Tibial artery (tissue), 4 donors: Measurements from ENCODE around the gene ZNF516.

Experiments used
- DNase-seq, 2 donors: peaks; one replicate each; pipeline ENCODE4 v3.0.0-alpha.2; 2019
- H3K27ac ChIP-seq, 2 donors: fragments of 200-600 bp; sonication (generic) in 1 of 2; 1 replicate in 1 of 2; 2 replicates in 1 of 2; pipeline ENCODE4 v1.5.1; 2018 to 2019; ENCODE audit warnings: mild to moderate bottlenecking in 1 of 2
- H3K27me3 ChIP-seq, 2 donors: fragments of 200-600 bp; sonication (generic) in 1 of 2; one replicate each; pipeline versions ENCODE4 v1.5.1 to v1.6.0; 2016 to 2019
- H3K36me3 ChIP-seq, 3 donors: fragments of 200-600 bp; sonication (generic) in 2 of 3; one replicate each; pipeline ENCODE4 v1.5.1; 2016 to 2019; ENCODE audit warnings: mild to moderate bottlenecking in 2 of 3
- H3K4me1 ChIP-seq, 4 donors: fragments of 200-600 bp; sonication (generic) in 2 of 4; 1 replicate in 3 of 4; 2 replicates in 1 of 4; pipeline ENCODE4 v1.5.1; 2016 to 2019
- H3K4me3 ChIP-seq, 2 donors: fragments of 200-600 bp; sonication (generic) in 1 of 2; 1 replicate in 1 of 2; 2 replicates in 1 of 2; pipeline ENCODE4 v1.5.1; 2018 to 2019; ENCODE audit warnings: mild to moderate bottlenecking in 2 of 2
- H3K9me3 ChIP-seq, 3 donors: fragments of 200-600 bp; sonication (generic) in 1 of 3; one replicate each; pipeline ENCODE4 v1.5.1; 2016 to 2019
- intact Hi-C: fragments of 100-400 bp; cut with DNase I; formaldehyde crosslinking; loops from one replicate; pipeline ENCODE4 v1.15.0; 2023; ENCODE audit warnings: low total_unique reads
- TF ChIP-seq, protein P1 (sequence below), 2 experiments: fragments of 200-600 bp in 1 of 2; fragments of 450-650 bp in 1 of 2; IDR thresholded peaks; one replicate each; pipeline ENCODE4 v1.5.1; 2017 to 2019; ENCODE audit warnings: antibody characterized with exemption in 2 of 2, mild to moderate bottlenecking in 1 of 2, moderate library complexity in 1 of 2

The ZNF516 gene

DNA sequence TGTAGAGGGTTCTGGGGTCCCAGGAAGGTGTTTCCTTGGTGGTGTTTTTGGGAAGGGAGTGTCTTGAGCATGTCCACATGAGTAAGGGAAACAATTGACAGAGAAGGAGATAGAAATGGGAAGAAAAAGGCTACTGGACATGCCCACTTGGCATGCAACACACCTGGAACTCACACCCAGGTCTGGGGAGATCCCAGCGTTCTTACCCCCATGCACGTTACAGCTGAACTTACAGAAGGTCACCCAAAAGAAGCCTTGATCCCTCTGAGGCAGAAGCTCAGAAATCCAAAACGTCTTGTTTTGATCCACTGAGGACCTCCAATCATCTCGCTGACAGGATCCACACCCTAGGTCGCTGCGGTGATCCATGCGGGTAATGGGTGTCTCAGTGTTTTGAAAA is 142.0 kb downstream of the ZNF516 start:
- H3K9me3 ChIP-seq = no peaks in the 10 kb centered on the region
- no peak overlapping the region for H3K4me3 ChIP-seq
- H3K4me1 ChIP-seq = peaks cover 0 to 4% (median 0%) of the 10 kb centered on the region in 4 donors
- H3K27ac ChIP-seq = no peak overlapping the region
- H3K27me3 ChIP-seq = peaks cover 0 to 17% of the 10 kb centered on the region in 2 donors
- H3K36me3 ChIP-seq = peaks cover 0 to 11% (median 0%) of the 10 kb centered on the region in 3 donors
- TF ChIP-seq, protein P1, sequence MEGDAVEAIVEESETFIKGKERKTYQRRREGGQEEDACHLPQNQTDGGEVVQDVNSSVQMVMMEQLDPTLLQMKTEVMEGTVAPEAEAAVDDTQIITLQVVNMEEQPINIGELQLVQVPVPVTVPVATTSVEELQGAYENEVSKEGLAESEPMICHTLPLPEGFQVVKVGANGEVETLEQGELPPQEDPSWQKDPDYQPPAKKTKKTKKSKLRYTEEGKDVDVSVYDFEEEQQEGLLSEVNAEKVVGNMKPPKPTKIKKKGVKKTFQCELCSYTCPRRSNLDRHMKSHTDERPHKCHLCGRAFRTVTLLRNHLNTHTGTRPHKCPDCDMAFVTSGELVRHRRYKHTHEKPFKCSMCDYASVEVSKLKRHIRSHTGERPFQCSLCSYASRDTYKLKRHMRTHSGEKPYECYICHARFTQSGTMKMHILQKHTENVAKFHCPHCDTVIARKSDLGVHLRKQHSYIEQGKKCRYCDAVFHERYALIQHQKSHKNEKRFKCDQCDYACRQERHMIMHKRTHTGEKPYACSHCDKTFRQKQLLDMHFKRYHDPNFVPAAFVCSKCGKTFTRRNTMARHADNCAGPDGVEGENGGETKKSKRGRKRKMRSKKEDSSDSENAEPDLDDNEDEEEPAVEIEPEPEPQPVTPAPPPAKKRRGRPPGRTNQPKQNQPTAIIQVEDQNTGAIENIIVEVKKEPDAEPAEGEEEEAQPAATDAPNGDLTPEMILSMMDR (IDR thresholded peaks at IDR 0.05) = no peak
- DNase-seq = no peak
- intact Hi-C loops = no loop called here

DNA sequence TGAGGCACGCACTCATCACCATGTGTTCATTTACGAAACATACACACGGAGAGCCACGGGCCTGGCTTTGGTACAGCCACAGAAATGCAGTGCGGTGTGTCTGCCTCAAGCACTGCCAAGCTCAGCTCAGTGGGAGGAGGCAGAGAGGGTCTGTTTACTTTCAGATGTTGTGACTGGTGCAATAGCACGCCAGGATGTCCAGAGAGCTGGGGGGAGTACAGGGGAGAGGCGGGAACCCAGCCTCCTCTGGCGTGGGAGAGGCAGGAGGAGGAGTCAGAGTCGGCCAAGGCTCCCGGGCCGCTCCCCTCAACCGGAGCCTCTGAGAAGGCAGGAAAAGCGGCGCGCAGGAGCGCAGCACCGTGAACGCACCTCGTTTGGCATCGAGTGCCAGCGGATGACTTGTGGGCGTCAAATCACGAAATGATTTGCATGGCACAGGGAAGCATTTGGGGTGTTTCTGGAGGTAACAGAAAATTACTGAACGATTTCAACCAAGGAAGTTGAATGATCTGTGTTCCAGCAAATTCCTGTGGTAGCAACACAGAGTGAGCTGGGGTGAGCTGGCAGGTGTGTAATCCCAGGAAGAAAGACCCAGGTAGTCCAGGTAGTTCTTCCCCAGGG is 143.0 kb downstream of the ZNF516 start:
- Histone ChIP-seq H3K36me3 (peaks cover 0 to 4% (median 0%) of the 10 kb centered on the region in 3 donors), H3K4me3 (no peak overlapping the region), H3K27me3 (peaks cover 0 to 23% of the 10 kb centered on the region in 2 donors), H3K27ac (no peak overlapping the region), H3K4me1 (peaks cover 0 to 4% (median 0%) of the 10 kb centered on the region in 4 donors), H3K9me3 (no peaks in the 10 kb centered on the region)
- TF ChIP-seq, protein P1 (IDR thresholded peaks at IDR 0.05) = no peak
- intact Hi-C loops = no loop called here
- peak in 1 of 2 donors; percentile 60 for DNase-seq

DNA sequence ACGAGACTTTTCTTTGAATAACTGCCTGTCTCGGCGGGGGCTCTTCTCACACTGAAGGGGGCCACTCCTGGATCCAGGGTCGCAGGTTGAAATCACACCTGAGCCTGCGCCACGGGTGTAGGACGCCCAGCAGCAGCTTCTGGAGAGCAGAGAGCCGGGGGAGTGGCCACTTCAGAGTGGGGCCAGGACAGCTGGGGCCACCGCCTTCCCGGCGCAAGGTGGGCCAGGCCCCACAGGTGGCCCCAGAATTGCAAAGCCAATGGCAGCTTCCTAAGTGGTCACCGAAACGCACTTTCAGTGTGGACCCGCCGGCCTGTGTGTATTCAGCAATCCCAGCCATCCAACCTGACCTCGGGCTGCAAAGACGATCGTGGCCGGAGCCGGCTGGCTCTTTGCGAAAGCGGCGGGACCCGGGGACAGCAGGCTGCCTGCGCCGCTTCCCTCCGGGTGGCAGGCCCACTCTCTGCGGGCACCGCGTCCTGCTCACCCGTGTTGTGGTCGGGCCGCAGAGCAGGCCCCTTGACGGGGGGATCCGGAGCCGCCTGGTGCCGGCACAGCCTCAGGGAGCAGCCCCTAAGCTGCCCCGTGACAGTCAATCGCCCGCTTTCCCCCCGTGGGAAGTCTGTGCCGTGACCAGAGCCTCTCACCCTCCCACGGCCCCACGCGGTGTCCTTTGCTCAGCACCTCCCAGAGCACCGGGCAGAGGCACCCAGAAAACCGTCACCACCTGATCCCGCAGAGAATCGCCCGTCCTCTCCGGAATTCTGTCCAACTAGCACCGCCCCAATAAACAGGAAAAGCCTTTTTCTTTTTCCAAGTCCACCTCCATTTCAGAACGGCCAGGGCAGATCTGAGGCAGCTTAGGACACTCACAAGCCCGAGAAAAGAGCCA is 144.7 kb downstream of the ZNF516 start:
- TF ChIP-seq, protein P1 (IDR thresholded peaks at IDR 0.05) = no peak
- no peak for DNase-seq
- Histone ChIP-seq H3K9me3 (no peaks in the 10 kb centered on the region), H3K36me3 (no peaks in the 10 kb centered on the region), H3K27ac (no peak overlapping the region), H3K27me3 (peaks cover 0 to 23% of the 10 kb centered on the region in 2 donors), H3K4me1 (peaks cover 0 to 4% (median 0%) of the 10 kb centered on the region in 4 donors), H3K4me3 (no peak overlapping the region)
- intact Hi-C loops = no loop called here

DNA sequence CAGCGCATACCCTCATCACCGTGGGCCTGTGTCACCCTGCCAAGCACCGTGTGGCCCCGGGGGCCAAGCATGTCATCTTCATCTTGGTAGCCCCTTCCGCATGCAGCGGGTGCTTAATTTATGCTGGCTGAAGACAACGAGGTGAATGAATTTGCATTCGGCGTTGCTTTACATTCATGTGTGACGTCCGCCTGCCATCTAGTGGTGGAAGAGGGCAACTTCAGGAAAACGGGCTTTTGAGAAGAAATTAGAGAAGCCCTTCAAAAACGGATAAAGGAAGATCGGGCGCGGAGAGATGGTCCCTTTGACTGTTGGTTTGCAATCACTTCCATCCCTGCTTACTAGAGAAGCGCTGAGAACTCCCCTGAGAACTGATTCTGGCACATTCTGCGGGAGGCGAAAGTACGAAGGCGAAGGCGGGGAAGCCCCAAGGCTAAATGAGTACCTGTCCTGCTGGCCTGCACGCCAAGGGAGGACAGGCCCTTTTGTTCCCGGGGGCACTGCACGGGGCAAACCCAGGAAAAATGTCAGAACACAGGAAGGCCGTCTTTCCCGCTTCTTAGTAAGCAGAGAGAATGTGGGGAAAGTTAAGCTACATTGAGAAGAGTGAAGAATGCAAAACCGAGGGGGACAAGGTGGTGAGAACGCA is 145.9 kb downstream of the ZNF516 start:
- no peaks in the 10 kb centered on the region for H3K9me3 ChIP-seq
- TF ChIP-seq, protein P1 (IDR thresholded peaks at IDR 0.05) = peak; percentile 75 to 87
- peaks cover 0 to 4% (median 0%) of the 10 kb centered on the region in 4 donors for H3K4me1 ChIP-seq
- peak in 1 of 2 donors; percentile 73 for DNase-seq
- intact Hi-C loops = no loop called here
- no peak overlapping the region for H3K27ac ChIP-seq
- H3K4me3 ChIP-seq = no peak overlapping the region
- no peaks in the 10 kb centered on the region for H3K36me3 ChIP-seq
- peaks cover 0 to 23% of the 10 kb centered on the region in 2 donors for H3K27me3 ChIP-seq

DNA sequence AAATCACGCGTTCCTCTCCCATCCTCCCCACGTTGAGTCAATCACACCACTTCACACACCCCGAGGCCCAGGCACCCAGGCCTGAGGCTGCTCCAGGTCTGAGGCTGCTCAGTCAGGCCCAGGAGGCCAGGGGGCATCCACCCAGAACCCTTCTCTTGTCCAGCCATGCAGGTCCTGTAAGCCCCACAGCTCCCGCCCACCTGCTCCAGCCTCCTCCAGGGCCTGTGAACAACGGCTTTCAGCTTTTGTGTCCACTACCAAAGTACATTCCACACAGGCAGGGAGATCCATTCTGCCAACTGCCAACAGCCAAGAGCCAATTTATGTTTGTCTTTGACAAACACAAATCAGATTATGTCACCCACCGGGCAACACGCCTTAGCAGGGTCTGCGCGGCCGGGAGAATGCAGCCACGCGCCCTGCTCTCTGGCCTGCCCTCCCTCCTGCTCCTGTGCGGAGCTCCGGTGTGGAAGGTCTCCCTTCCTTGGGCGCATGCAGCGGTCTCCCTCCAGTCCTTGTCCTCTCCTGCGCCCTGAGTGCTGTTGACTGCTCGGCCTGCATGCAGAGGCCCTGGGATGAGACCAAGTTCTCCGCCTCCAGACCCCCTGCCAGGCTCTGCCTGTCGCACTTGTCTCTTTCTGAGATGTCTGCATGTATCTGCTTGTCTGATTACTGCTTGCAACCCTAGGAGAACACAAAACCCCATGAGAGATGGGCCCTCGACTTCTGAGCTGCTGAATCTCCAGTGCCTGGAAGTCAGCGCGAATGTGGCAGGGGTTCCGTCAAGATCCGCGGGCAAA is 146.6 kb downstream of the ZNF516 start:
- Histone ChIP-seq H3K4me3 (no peak overlapping the region), H3K36me3 (no peaks in the 10 kb centered on the region), H3K27ac (no peak overlapping the region), H3K27me3 (peaks cover 0 to 23% of the 10 kb centered on the region in 2 donors), H3K9me3 (no peaks in the 10 kb centered on the region), H3K4me1 (peaks cover 0 to 4% (median 0%) of the 10 kb centered on the region in 4 donors)
- TF ChIP-seq, protein P1 (IDR thresholded peaks at IDR 0.05) = no peak
- intact Hi-C loops = no loop called here
- no peak for DNase-seq
